Measurements from ENCODE around the gene FBXW7. TPM values are rescaled to one million over a fixed set of nuclear protein-coding genes. Genes with fewer than 3 reads are reported as not detected.

The FBXW7 gene
- total and polyA plus RNA-seq, 4 experiments from 2014 or later, result 36.2 to 148 (median 92.9) TPM

DNA sequence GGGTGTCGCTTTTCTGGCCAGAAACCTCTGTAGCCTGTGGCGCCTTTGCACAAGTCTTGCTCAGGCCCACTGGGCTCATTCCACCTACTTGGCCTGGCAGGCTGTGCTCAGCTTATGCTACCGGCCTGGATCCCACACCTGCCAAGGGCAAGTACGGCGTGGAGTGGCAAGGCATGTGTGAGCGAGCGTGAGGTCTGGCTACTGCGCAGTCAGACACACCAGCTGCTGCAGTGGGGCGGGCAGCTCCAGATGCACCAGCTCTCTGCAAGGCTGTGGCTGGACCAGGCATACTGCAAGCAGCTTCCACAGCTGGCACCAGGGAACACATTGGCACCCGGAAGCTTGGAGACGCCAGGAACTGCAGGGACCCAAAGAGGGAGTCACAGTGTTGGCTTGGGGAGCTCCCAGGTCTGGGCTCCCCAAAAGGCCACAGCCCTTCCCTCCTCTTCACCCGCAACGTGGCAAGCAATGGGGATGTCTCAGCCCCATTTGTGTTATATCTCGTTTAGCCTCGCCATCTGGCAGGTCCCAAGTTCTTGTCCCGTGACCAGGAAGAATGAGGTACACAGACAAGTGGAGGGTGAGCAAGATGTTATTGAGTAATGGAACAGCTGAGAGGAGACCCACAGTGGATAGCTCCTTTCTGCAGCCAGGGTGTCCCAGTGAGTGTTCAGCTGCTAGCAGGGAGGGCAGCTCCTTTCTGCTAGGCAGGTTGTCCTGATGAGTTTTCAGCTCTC, 3.8 kb upstream of the FBXW7 start:
- peak overlapping the region in 5 of 8 donors; percentile 8 to 81 (median 31) for H3K4me3 Mint-ChIP-seq
- CTCF ChIA-PET (ENCODE audit: partially characterized antibody), result interaction anchor here (0.5 to 8.5 kb wide), 5 partner anchors 14 to 951 kb away, joined by 3 to 76 read pairs (median 6); no protein-coding TSS in a partner anchor
- peaks cover 23 to 67% (median 42%) of the 10 kb centered on the region in 4 donors for H3K4me1 Mint-ChIP-seq

DNA sequence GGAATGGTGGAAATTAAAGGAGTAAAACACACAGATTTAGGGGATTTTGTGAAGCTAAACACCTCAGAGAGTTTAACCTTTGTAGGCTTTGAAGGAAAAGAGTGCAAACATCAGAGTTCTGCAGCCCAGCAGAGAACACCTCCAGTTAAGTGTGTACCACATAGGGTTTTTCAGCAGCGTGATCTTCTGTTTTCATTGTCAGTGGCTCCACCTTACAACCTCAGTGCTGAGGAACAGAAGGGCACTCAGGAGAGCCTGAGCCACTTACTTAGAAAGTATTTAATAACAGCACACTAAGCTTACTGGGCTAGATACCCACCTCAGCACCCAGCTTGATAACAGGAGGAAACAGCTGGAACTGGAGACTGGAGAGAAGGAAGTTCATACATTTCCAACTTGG, 2.0 kb upstream of the FBXW7 start:
- Mint-ChIP-seq H3K27me3 (no peaks in the 10 kb centered on the region), H3K9me3 (peaks cover 0 to 4% (median 0%) of the 10 kb centered on the region in 8 donors), H3K4me1 (peaks cover 32 to 69% (median 50%) of the 10 kb centered on the region in 4 donors), H3K36me3 (peaks cover 7 to 37% of the 10 kb centered on the region in 2 donors), H3K4me3 (peak overlapping the region; percentile 92 to 99 (median 95)), H3K27ac (peak overlapping the region; percentile 91 to 100 (median 99))
- POLR2A ChIA-PET (ENCODE audit: partially characterized antibody), result interaction anchor here (0.8 to 12.5 kb wide), 7 partner anchors 13 to 428 kb away, joined by 3 to 327 read pairs (median 18); partner anchors contain the start of genes ARFIP1 and TIGD4
- H3K9me3 ChIP-seq (ENCODE audit: control insufficient read depth in 1 of 2, low read length in 2 of 2), result no peaks in the 10 kb centered on the region
- DNase-seq, result no peak
- intact Hi-C loops (cut with micrococcal nuclease), result loop anchor here (2.0 to 10.0 kb wide), 3 partner anchors 37 to 1523 kb away; partner anchors contain the start of gene LRBA
- H3K27ac ChIP-seq (ENCODE audit: low read depth, low read length), result peak overlapping the region; percentile 87
- peak overlapping the region; percentile 66 to 93 for H3K4me3 ChIP-seq (ENCODE audit: low read length in 2 of 2)
- peaks cover 53% of the 10 kb centered on the region for H3K4me1 ChIP-seq (ENCODE audit: insufficient read depth, low read length)
- no peaks in the 10 kb centered on the region for H3K27me3 ChIP-seq (ENCODE audit: insufficient read depth, low read length)
- peaks cover 5% of the 10 kb centered on the region for H3K36me3 ChIP-seq (ENCODE audit: insufficient read depth, low read length)
- CTCF ChIA-PET (ENCODE audit: partially characterized antibody), result interaction anchor here (0.7 to 8.7 kb wide), 8 partner anchors 14 to 241 kb away, joined by 3 to 76 read pairs (median 4); no protein-coding TSS in a partner anchor

More for the DNA sequence above, 3.8 kb upstream of the FBXW7 start:
- Histone ChIP-seq H3K4me3 (ENCODE audit: low read length in 2 of 2) (no peak overlapping the region), H3K4me1 (ENCODE audit: insufficient read depth, low read length) (peaks cover 44% of the 10 kb centered on the region), H3K27me3 (ENCODE audit: insufficient read depth, low read length) (no peaks in the 10 kb centered on the region), H3K36me3 (ENCODE audit: insufficient read depth, low read length) (peaks cover 5% of the 10 kb centered on the region), H3K9me3 (ENCODE audit: control insufficient read depth in 1 of 2, low read length in 2 of 2) (no peaks in the 10 kb centered on the region), H3K27ac (ENCODE audit: low read depth, low read length) (no peak overlapping the region)
- peak overlapping the region in 6 of 7 donors; percentile 38 to 91 (median 79) for H3K27ac Mint-ChIP-seq
- intact Hi-C loops (cut with micrococcal nuclease), result loop anchor here (10.0 kb wide), 1 partner anchor 435 kb away; no protein-coding TSS in a partner anchor
- POLR2A ChIA-PET (ENCODE audit: partially characterized antibody), result interaction anchor here (0.5 to 12.5 kb wide), 4 partner anchors 9 to 142 kb away, joined by 4 to 327 read pairs (median 5); no protein-coding TSS in a partner anchor
- peaks cover 7 to 29% of the 10 kb centered on the region in 2 donors for H3K36me3 Mint-ChIP-seq
- no peaks in the 10 kb centered on the region for H3K27me3 Mint-ChIP-seq
- peaks cover 0 to 4% (median 0%) of the 10 kb centered on the region in 8 donors for H3K9me3 Mint-ChIP-seq
- peak in 1 of 5 donors; percentile 34 for DNase-seq

DNA sequence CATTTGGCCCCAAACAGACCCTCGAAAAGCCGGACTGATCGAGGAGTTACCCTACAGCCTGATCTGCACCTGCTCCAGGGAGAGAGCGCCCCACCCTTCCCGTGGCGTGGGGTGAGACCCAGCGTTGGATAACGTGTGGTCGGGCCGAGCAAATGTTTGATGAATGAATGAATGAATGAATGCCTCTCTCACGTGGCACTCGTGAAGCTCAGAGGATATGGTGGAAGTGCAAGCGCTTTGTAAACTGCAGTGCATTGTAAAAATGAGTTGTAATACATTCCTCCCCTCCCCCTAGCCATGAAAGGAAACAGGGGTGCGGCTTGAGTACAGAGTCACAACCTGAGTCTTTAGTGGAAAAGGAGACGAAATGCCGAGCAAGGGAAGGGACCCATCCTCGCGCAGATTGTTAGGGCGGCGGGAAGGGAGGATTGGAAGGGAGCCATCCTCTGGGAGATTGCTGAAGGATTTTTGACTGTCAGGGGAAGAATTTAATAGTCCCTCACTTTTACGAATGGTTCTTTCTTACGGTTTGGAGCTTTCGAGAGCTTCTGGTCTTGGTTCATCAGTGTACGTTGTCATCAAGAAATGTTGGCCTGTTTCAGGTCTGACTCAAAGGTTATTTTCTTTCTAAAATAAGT, 772 bp upstream of the FBXW7 start:
- no peaks in the 10 kb centered on the region for H3K27me3 Mint-ChIP-seq
- peaks cover 42 to 73% (median 57%) of the 10 kb centered on the region in 4 donors for H3K4me1 Mint-ChIP-seq
- intact Hi-C loops (cut with micrococcal nuclease), result loop anchor here (1.0 to 10.0 kb wide), 12 partner anchors 8 to 1522 kb away; partner anchors contain the start of genes ARFIP1, GATB, LRBA and RPS3A
- peak overlapping the region; percentile 91 to 100 (median 99) for H3K27ac Mint-ChIP-seq
- peak in 4 of 5 donors; percentile 85 to 92 (median 88) for DNase-seq
- ChIA-PET CTCF (ENCODE audit: partially characterized antibody) (interaction anchor here (0.8 to 8.7 kb wide), 12 partner anchors 8 to 142 kb away, joined by 3 to 76 read pairs (median 7); no protein-coding TSS in a partner anchor), POLR2A (ENCODE audit: partially characterized antibody) (interaction anchor here (0.7 to 12.5 kb wide), 44 partner anchors 9 to 1438 kb away, joined by 3 to 327 read pairs (median 5); partner anchors contain the start of genes ARFIP1, TIGD4, TMEM131L and TMEM154)
- peaks cover 0 to 4% (median 0%) of the 10 kb centered on the region in 8 donors for H3K9me3 Mint-ChIP-seq
- Histone ChIP-seq H3K36me3 (ENCODE audit: insufficient read depth, low read length) (peaks cover 5% of the 10 kb centered on the region), H3K4me3 (ENCODE audit: low read length in 2 of 2) (peak overlapping the region; percentile 66 to 93), H3K4me1 (ENCODE audit: insufficient read depth, low read length) (peaks cover 65% of the 10 kb centered on the region), H3K27ac (ENCODE audit: low read depth, low read length) (peak overlapping the region; percentile 87), H3K27me3 (ENCODE audit: insufficient read depth, low read length) (no peaks in the 10 kb centered on the region), H3K9me3 (ENCODE audit: control insufficient read depth in 1 of 2, low read length in 2 of 2) (no peaks in the 10 kb centered on the region)
- peaks cover 15 to 39% of the 10 kb centered on the region in 2 donors for H3K36me3 Mint-ChIP-seq
- peak overlapping the region; percentile 92 to 99 (median 95) for H3K4me3 Mint-ChIP-seq

DNA sequence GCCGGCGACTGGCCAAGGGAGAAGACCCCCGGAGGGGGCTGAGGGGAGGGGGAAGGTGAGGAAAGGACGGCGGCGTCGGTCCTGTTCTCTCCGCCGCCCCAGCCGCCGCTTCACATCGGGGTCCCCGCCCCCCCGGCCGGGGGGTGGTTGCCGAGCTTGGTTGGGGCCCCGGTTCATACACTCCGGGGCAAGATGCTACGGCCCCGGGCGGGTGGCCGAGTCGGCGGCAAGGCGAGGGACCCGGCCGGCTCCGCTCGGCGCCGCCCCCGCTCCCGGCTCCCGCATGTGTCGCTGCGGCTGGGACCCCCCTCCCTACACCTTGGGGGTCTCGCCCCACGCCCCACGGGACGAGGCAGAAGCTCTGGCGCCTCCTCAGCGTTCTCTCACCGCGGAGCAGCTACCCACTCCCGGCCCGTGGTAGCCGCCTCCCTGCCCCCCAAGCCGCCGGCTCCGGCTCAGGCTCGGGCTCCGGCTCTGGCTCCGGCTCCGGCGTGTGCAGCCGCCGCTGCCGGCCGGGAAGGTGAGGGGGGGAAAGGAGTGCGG, 461 bp downstream of the FBXW7 start:
- H3K4me1 Mint-ChIP-seq, result peaks cover 48 to 82% (median 65%) of the 10 kb centered on the region in 4 donors
- Histone ChIP-seq H3K4me1 (ENCODE audit: insufficient read depth, low read length) (peaks cover 74% of the 10 kb centered on the region), H3K36me3 (ENCODE audit: insufficient read depth, low read length) (peaks cover 7% of the 10 kb centered on the region), H3K9me3 (ENCODE audit: control insufficient read depth in 1 of 2, low read length in 2 of 2) (no peaks in the 10 kb centered on the region), H3K4me3 (ENCODE audit: low read length in 2 of 2) (peak overlapping the region in 1 of 2 donors; percentile 93), H3K27ac (ENCODE audit: low read depth, low read length) (peak overlapping the region; percentile 87), H3K27me3 (ENCODE audit: insufficient read depth, low read length) (no peaks in the 10 kb centered on the region)
- ChIA-PET POLR2A (ENCODE audit: partially characterized antibody) (interaction anchor here (0.7 to 12.5 kb wide), 34 partner anchors 7 to 579 kb away, joined by 3 to 327 read pairs (median 8); partner anchors contain the start of genes ARFIP1, TIGD4 and TMEM154), CTCF (ENCODE audit: partially characterized antibody) (interaction anchor here (0.8 to 8.7 kb wide), 8 partner anchors 18 to 199 kb away, joined by 3 to 76 read pairs (median 12); no protein-coding TSS in a partner anchor)
- H3K27me3 Mint-ChIP-seq, result no peaks in the 10 kb centered on the region
- H3K4me3 Mint-ChIP-seq, result peak overlapping the region; percentile 92 to 99 (median 97)
- peak overlapping the region in 6 of 7 donors; percentile 93 to 100 (median 98) for H3K27ac Mint-ChIP-seq
- H3K36me3 Mint-ChIP-seq, result peaks cover 23 to 46% of the 10 kb centered on the region in 2 donors
- H3K9me3 Mint-ChIP-seq, result peaks cover 0 to 4% (median 0%) of the 10 kb centered on the region in 8 donors
- DNase-seq, result peak in 1 of 5 donors; percentile 56
- intact Hi-C loops (cut with micrococcal nuclease), result loop anchor here (10.0 kb wide), 1 partner anchor 431 kb away; no protein-coding TSS in a partner anchor

DNA sequence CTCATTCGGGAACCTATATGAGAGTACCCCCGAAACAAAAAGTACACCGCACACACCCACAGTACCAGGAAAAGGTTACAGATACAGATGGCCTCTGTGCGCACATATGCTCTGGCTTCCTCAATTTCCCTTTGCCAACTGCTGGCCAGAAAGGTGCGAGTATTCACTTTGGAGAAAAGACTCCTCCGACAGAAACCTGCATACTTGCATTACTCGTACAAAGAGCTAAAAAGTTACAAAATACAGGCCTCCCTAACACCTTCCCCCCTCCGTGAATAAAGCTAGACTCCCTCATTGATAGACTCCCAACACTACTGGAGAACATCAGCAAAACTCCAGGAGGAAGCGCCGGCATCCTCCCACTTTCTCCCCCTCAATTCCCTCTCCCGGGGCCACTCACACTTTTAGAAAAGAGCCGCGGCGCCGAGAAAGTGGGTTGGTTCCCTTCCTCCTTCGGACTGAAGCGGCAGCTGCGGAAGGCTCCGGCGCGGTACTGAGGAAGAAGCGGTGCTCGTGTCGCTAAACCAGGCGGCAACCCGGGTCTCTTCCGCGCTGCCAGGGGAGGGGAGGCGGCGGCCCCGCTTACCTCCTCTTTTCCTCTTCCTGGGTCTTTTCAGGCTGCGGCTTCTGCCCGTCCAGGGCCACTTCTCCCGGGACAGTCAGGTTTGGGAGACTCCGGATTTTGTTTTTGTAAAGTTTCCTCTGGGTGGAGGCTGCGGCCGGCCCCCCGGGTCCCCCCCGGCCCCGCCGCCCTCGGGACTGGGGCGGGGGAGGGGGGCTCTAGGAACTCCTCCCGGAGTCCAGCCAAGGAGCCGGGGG, 1.1 kb downstream of the FBXW7 start:
- no peaks in the 10 kb centered on the region for H3K27me3 ChIP-seq (ENCODE audit: insufficient read depth, low read length)
- peaks cover 0 to 2% (median 0%) of the 10 kb centered on the region in 8 donors for H3K9me3 Mint-ChIP-seq
- H3K36me3 Mint-ChIP-seq, result peaks cover 25 to 46% of the 10 kb centered on the region in 2 donors
- H3K27ac ChIP-seq (ENCODE audit: low read depth, low read length), result peak overlapping the region; percentile 87
- peak overlapping the region; percentile 64 to 93 for H3K4me3 ChIP-seq (ENCODE audit: low read length in 2 of 2)
- H3K27ac Mint-ChIP-seq, result peak overlapping the region; percentile 91 to 97 (median 95)
- H3K9me3 ChIP-seq (ENCODE audit: control insufficient read depth in 1 of 2, low read length in 2 of 2), result no peaks in the 10 kb centered on the region
- intact Hi-C loops (cut with micrococcal nuclease), result loop anchor here (1.0 to 10.0 kb wide), 2 partner anchors 22 to 430 kb away; no protein-coding TSS in a partner anchor
- no peaks in the 10 kb centered on the region for H3K27me3 Mint-ChIP-seq
- H3K4me1 Mint-ChIP-seq, result peaks cover 49 to 80% (median 63%) of the 10 kb centered on the region in 4 donors
- peaks cover 6% of the 10 kb centered on the region for H3K36me3 ChIP-seq (ENCODE audit: insufficient read depth, low read length)
- DNase-seq, result peak; percentile 53 to 63 (median 56)
- peak overlapping the region; percentile 96 to 99 (median 98) for H3K4me3 Mint-ChIP-seq
- peaks cover 71% of the 10 kb centered on the region for H3K4me1 ChIP-seq (ENCODE audit: insufficient read depth, low read length)
- ChIA-PET POLR2A (ENCODE audit: partially characterized antibody) (interaction anchor here (1.1 to 12.5 kb wide), 18 partner anchors 10 to 580 kb away, joined by 3 to 327 read pairs (median 18); partner anchors contain the start of gene TMEM154), CTCF (ENCODE audit: partially characterized antibody) (interaction anchor here (0.8 to 8.7 kb wide), 7 partner anchors 13 to 109 kb away, joined by 3 to 76 read pairs (median 12); no protein-coding TSS in a partner anchor)

Measured in CD4-positive, alpha-beta memory T cell (primary cell).